Endodermal cell (in vitro differentiated cells): Measurements from ENCODE around the gene METTL2A. TPM values are rescaled to one million over a fixed set of nuclear protein-coding genes. Genes with fewer than 3 reads are reported as not detected.
A peak's percentile ranks its signal among the peaks of the same experiment; 100 is the strongest.
"Not testable (repeated sequence)": the region's sequence is repeated elsewhere in the genome, so short reads cannot be mapped to it uniquely, and the experiment has no call there.

Source experiments
- DNase-seq: peaks from one replicate; pipeline ENCODE4 v3.0.0-alpha.2; 2017
- H3K27ac ChIP-seq: 2 replicates; pipeline ENCODE4 v1.5.1; 2013; ENCODE audit warnings: mild to moderate bottlenecking, low read depth, low read length, moderate library complexity
- H3K27me3 ChIP-seq: 2 replicates; pipeline ENCODE4 v1.6.1; 2013; ENCODE audit warnings: mild to moderate bottlenecking, low read length, moderate library complexity; ENCODE audit not compliant: insufficient read depth, control insufficient read depth, poor library complexity, severe bottlenecking
- H3K36me3 ChIP-seq: 2 replicates; pipeline ENCODE4 v1.7.0; 2013; ENCODE audit warnings: mild to moderate bottlenecking, low read length, moderate library complexity; ENCODE audit not compliant: control insufficient read depth, insufficient read depth
- H3K4me1 ChIP-seq: one replicate; pipeline ENCODE4 v1.7.0; 2013; ENCODE audit warnings: low read length; ENCODE audit not compliant: control insufficient read depth, insufficient read depth
- H3K4me3 ChIP-seq: 2 replicates; pipeline ENCODE4 v1.5.1; 2013; ENCODE audit warnings: mild to moderate bottlenecking, low read length, moderate library complexity
- H3K9ac ChIP-seq: 2 replicates; pipeline ENCODE4 v1.6.1; 2013; ENCODE audit warnings: mild to moderate bottlenecking, low read length, moderate library complexity; ENCODE audit not compliant: poor library complexity, severe bottlenecking; ENCODE audit errors: extremely low read depth
- H3K9me3 ChIP-seq: 2 replicates; pipeline ENCODE4 v1.6.1; 2013; ENCODE audit warnings: mild to moderate bottlenecking, low read length, moderate library complexity; ENCODE audit not compliant: control insufficient read depth
- H3K27ac Mint-ChIP-seq: 2 replicates; pipeline ENCODE4 v1.8.0; 2020; ENCODE audit warnings: mixed read lengths
- H3K27me3 Mint-ChIP-seq: 2 replicates; pipeline ENCODE4 v1.8.0; 2021; ENCODE audit warnings: mild to moderate bottlenecking, mixed read lengths; ENCODE audit not compliant: insufficient read depth
- H3K36me3 Mint-ChIP-seq: 2 replicates; pipeline ENCODE4 v1.8.0; 2020; ENCODE audit warnings: low read depth, mixed read lengths
- H3K4me1 Mint-ChIP-seq: 2 replicates; pipeline ENCODE4 v1.8.0; 2020; ENCODE audit warnings: mixed read lengths
- H3K4me3 Mint-ChIP-seq: 2 replicates; pipeline ENCODE4 v1.8.0; 2020; ENCODE audit warnings: mild to moderate bottlenecking, moderate library complexity, mixed read lengths
- H3K9me3 Mint-ChIP-seq: 2 replicates; pipeline ENCODE4 v1.8.0; 2020; ENCODE audit warnings: mild to moderate bottlenecking, mixed read lengths
- WGBS, 2 experiments: methylation state at CpG; one replicate each; pipeline versions ENCODE4 v1.1.5 to v1.1.7; 2013; ENCODE audit warnings: missing lambda C conversion rate in 2 of 2, mixed read lengths in 1 of 2; ENCODE audit not compliant: insufficient coverage in 1 of 2, insufficient read length in 1 of 2; 5-methylcytosine and 5-hydroxymethylcytosine counted together
- total RNA-seq, 2 donors: library from RNA; stranded (reverse); fragmentation: NEBNext Ultra II Directional in 1 of 2; extraction: Animal tissue kit (Norgen Biotek cat#: 25700) in 1 of 2; gene quantifications; 2 replicates in 1 of 2; 3 replicates in 1 of 2; pipeline ENCODE4 v1.2.1, GENCODE V29; 2021

METTL2A gene
- total RNA-seq, 2 donors from 2014 or later: 30.1 to 38.5 TPM

DNA sequence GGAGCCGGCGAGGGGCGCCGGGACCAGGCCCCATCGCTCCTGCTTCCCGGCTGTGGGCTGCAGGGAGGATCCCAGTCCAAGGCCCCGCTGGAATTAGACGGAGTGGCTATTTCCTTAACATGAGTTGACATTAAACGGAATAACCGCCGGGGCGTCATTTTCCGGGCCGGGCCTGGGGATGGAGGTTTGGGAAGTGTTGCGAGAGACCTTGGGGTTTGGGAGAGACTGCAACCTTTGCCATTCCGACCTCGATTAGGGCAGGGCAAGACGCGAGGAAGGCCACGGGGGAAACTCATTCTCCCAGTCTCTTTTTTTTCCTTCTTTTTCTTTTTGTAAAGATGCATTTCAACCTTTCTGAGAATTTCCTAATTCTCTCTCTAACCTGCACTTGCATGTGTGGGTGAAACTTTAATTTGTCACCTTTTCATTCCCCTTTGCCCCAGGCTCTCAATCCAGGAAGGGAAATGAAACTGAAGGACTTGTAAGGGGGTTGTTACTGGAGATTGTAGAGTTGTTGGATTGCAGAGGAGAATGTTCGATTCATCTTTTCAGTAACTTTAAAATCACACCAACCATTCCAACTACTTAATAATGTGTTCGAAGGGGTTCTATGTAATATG lies 56.1 kb downstream of the METTL2A start:
- H3K27ac Mint-ChIP-seq: peak overlapping the region; percentile 95
- peak overlapping the region; percentile 92 for H3K4me3 Mint-ChIP-seq
- not testable (repeated sequence) for H3K4me1 Mint-ChIP-seq, H3K27me3 Mint-ChIP-seq, H3K4me1 ChIP-seq, H3K9me3 ChIP-seq, H3K9me3 Mint-ChIP-seq, H3K27me3 ChIP-seq
- Histone ChIP-seq H3K36me3 (peaks cover 24% of the 10 kb centered on the region), H3K4me3 (peak overlapping the region; percentile 95), H3K9ac (peak overlapping the region; percentile 87), H3K27ac (peak overlapping the region; percentile 32)
- H3K36me3 Mint-ChIP-seq: peaks cover 27% of the 10 kb centered on the region
- peak; percentile 78 for DNase-seq
- WGBS, 2 experiments: 1 to 2% methylated on average over 10 to 17 of the region's 22 CpGs

DNA sequence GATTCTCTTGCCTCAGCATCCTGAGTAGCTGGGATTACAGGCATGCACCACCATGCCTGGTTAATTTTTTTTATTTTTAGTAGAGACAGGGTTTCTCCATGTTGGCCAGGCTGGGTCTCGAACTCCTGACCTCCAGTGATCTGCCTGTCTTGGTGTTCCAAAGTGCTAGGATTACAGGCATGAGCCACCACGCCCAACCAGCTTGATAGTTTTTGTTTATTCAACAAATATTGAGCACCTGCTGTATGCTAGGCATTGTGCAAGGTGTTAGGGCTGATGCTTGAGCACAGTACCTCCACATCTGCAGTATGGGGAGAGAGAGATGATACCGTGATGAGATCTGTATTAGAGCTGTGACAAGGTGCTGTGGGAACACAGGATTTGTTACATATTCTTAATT lies 58.9 kb downstream of the METTL2A start:
- H3K9me3 ChIP-seq, H3K27ac ChIP-seq, H3K27me3 ChIP-seq, H3K9ac ChIP-seq, H3K4me1 ChIP-seq, H3K4me3 ChIP-seq, H3K4me3 Mint-ChIP-seq, H3K9me3 Mint-ChIP-seq, H3K4me1 Mint-ChIP-seq, H3K27me3 Mint-ChIP-seq, H3K27ac Mint-ChIP-seq: not testable (repeated sequence)
- H3K36me3 ChIP-seq: peaks cover 24% of the 10 kb centered on the region
- peaks cover 35% of the 10 kb centered on the region for H3K36me3 Mint-ChIP-seq
- DNase-seq: peak; percentile 13
- 73 to 100% methylated on average over 1 to 2 of the region's 3 CpGs for WGBS, 2 experiments

DNA sequence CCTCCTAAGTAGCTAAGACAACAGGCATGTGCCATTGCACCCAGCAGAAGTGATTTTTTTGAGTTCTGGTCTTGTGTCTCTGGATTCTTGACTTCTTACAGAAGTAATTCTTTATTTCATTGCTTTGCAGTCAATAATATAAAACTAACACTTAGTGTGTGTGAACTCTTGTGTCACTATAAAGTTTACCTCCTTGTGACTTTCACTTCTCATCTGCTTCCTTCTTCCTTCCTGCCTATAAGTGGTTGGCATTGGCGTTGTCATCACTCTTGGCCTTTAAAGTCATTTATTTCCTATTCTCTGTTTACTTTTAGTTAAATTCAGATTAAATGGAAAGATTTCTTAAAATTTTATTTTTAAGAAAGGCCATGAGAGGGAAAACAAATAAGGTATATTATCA lies 67.3 kb downstream of the METTL2A start:
- H3K9ac ChIP-seq, H3K9me3 Mint-ChIP-seq, H3K27me3 ChIP-seq, H3K27ac ChIP-seq, H3K4me3 ChIP-seq, H3K4me1 ChIP-seq, H3K4me1 Mint-ChIP-seq, DNase-seq, H3K27ac Mint-ChIP-seq, H3K27me3 Mint-ChIP-seq, H3K4me3 Mint-ChIP-seq, H3K9me3 ChIP-seq: not testable (repeated sequence)
- H3K36me3 Mint-ChIP-seq: peaks cover 27% of the 10 kb centered on the region
- H3K36me3 ChIP-seq: peaks cover 23% of the 10 kb centered on the region
- no CpG with 5 or more reads among the region's 1 CpG for WGBS, 2 experiments

DNA sequence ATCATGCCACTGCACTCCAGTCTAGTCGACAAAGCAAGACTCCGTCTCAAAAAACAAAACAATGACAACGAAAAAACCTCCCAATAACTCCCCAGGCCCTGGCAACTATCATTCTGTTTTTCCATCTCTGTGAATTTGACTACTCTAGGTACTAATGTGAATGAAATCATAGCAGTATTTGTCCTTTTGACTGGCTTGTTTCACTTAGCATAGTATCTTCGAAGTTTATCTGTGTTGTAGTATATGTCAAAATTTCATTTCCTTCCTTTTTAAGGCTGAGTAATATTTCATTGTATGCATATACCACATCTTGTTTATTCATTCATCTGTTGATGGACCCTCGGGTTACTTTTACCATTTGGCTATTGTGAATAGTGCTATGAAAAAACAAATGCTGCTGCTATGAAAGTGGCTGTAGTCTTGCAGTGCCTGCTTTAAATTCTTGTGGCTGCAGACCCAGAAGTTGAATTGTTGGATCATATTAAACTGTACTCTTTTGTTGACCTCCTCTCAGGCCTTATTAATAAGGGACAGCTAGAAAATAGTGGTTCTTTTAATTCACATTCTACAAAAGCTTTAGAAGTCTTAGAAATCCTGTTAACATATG lies 69.5 kb downstream of the METTL2A start:
- H3K9ac ChIP-seq, H3K4me1 ChIP-seq, H3K4me3 Mint-ChIP-seq, H3K27me3 Mint-ChIP-seq, H3K9me3 Mint-ChIP-seq, H3K4me1 Mint-ChIP-seq, H3K9me3 ChIP-seq, H3K27me3 ChIP-seq, H3K27ac ChIP-seq, H3K4me3 ChIP-seq: not testable (repeated sequence)
- H3K36me3 ChIP-seq: peaks cover 15% of the 10 kb centered on the region
- 89 to 90% methylated on average over 3 to 4 of the region's 5 CpGs for WGBS, 2 experiments
- peak overlapping the region; percentile 26 for H3K27ac Mint-ChIP-seq
- peak; percentile 0 for DNase-seq
- peaks cover 31% of the 10 kb centered on the region for H3K36me3 Mint-ChIP-seq

DNA sequence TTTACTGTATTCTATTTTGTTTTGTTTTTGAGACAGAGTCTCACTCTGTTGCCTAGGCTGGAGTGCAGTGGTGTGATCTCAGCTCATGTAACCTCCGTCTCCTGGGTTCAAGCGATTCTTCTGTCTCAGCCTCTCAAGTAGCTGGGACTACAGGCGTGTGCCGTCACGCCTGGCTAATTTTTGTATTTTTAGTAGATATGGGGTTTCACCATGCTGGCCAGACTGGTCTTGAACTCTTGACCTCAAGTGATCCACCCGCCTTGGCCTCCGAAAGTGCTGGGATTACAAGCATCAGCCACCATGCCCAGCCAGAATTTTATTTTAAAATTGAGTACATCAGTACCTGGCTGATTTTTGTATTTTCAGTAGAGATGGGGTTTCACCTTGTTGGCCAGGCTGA lies 70.4 kb downstream of the METTL2A start:
- H3K4me1 ChIP-seq, H3K9me3 ChIP-seq, DNase-seq, H3K9ac ChIP-seq, H3K27me3 ChIP-seq, H3K4me1 Mint-ChIP-seq, H3K27me3 Mint-ChIP-seq, H3K27ac ChIP-seq, H3K27ac Mint-ChIP-seq, H3K4me3 Mint-ChIP-seq, H3K9me3 Mint-ChIP-seq, H3K4me3 ChIP-seq: not testable (repeated sequence)
- WGBS, 2 experiments: 96 to 100% methylated on average over 2 to 4 of the region's 7 CpGs
- H3K36me3 ChIP-seq: peaks cover 14% of the 10 kb centered on the region
- H3K36me3 Mint-ChIP-seq: peaks cover 34% of the 10 kb centered on the region

DNA sequence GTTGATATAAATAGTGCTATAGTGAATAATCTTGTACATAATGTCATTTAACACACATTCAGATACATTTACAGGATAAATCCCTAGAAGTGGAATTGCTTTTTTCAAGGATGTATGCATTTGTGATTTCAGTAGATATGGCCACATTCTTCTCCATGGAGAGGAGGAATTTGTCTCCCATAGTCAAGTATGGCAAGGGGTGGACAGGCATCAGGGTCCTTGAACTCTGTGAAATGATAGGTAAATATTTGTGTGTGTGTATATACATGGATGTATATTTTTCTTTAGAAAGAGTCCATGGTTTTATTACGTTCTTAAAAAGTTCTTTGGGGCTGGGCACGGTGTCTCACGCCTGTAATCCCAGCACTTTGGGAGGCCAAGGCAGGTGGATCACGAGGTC lies 72.6 kb downstream of the METTL2A start:
- peaks cover 37% of the 10 kb centered on the region for H3K36me3 Mint-ChIP-seq
- not testable (repeated sequence) for H3K27ac Mint-ChIP-seq, H3K4me1 ChIP-seq, H3K9me3 ChIP-seq, H3K27me3 Mint-ChIP-seq, H3K4me1 Mint-ChIP-seq, H3K4me3 ChIP-seq, H3K36me3 ChIP-seq, H3K27ac ChIP-seq, H3K4me3 Mint-ChIP-seq, H3K9me3 Mint-ChIP-seq, H3K9ac ChIP-seq, H3K27me3 ChIP-seq
- DNase-seq: peak; percentile 0
- WGBS, 2 experiments: 99 to 100% methylated on average over 3 to 4 of the region's 4 CpGs

DNA sequence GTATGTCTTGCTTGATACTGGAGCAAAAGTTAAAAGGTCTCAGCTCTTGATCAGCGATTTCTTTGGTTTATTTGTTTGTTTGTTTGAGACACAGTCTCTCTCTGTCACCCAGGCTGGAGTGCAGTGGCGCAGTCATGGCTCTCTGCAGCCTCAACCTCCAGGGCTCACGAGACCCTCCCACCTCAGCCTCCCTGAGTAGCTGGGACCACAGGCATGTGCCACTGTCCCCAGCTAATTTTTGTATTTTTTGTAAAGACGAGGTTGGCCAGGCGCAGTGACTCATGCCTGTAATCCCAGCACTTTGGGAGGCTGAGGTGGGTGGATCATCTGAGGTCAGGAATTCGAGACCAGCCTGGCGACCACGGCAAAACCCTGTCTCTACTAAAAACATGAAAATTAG lies 75.1 kb downstream of the METTL2A start:
- not testable (repeated sequence) for H3K9me3 Mint-ChIP-seq, H3K4me3 Mint-ChIP-seq, DNase-seq, H3K9me3 ChIP-seq, H3K4me1 Mint-ChIP-seq, H3K27me3 Mint-ChIP-seq, H3K27ac ChIP-seq, H3K4me3 ChIP-seq, H3K4me1 ChIP-seq, H3K9ac ChIP-seq, H3K36me3 ChIP-seq, H3K27me3 ChIP-seq
- 97 to 100% methylated on average over 5 to 8 of the region's 8 CpGs for WGBS, 2 experiments
- Mint-ChIP-seq H3K27ac (peak overlapping the region; percentile 64), H3K36me3 (peaks cover 25% of the 10 kb centered on the region)
